ENCODE data around the gene MYF6. TPM values are rescaled to one million over a fixed set of nuclear protein-coding genes. Genes with fewer than 3 reads are reported as not detected.
"Not testable (repeated sequence)": the region's sequence is repeated elsewhere in the genome, so short reads cannot be mapped to it uniquely, and the experiment has no call there.

MYF6 gene
- not detected in 2 replicates for total RNA-seq

- peaks cover 6% of the 10 kb centered on the region for H3K27me3 ChIP-seq (ENCODE audit: control insufficient read depth, insufficient read depth, low read length)
- no peak for TF ChIP-seq CTCF (IDR thresholded peaks at IDR 0.05; ENCODE audit: insufficient read depth, low read length, poor library complexity, severe bottlenecking)
- H3K4me3 ChIP-seq (ENCODE audit: low read depth, low read length) = peak within 1 kb of the TSS; percentile 35
- no peak for DNase-seq (ENCODE audit: low read depth)
- no peaks in the 10 kb centered on the region for H3K36me3 ChIP-seq (ENCODE audit: control insufficient read depth, insufficient read depth, low read length)
Measured at GRCh38 chr12:80707126-80707829, at the start of gene MYF6. Gene MYF6 (plus strand): TSS chr12:80707634. CDS start chr12:80707720, 86 bp downstream.

GRCh38 chr12:80659512-80660063 is 47.8 kb upstream of the MYF6 start:
- DNase-seq (ENCODE audit: low read depth) = no peak
- TF ChIP-seq CTCF (IDR thresholded peaks at IDR 0.05; ENCODE audit: insufficient read depth, low read length, poor library complexity, severe bottlenecking) = no peak
- H3K4me3 ChIP-seq (ENCODE audit: low read depth, low read length) = no peak overlapping the region
- H3K36me3 ChIP-seq (ENCODE audit: control insufficient read depth, insufficient read depth, low read length) = no peaks in the 10 kb centered on the region
- no peaks in the 10 kb centered on the region for H3K27me3 ChIP-seq (ENCODE audit: control insufficient read depth, insufficient read depth, low read length)

- H3K27me3 ChIP-seq (ENCODE audit: control insufficient read depth, insufficient read depth, low read length) = no peaks in the 10 kb centered on the region
Measured at GRCh38 chr12:80662586-80662985, 44.8 kb upstream of the MYF6 start.

DNA sequence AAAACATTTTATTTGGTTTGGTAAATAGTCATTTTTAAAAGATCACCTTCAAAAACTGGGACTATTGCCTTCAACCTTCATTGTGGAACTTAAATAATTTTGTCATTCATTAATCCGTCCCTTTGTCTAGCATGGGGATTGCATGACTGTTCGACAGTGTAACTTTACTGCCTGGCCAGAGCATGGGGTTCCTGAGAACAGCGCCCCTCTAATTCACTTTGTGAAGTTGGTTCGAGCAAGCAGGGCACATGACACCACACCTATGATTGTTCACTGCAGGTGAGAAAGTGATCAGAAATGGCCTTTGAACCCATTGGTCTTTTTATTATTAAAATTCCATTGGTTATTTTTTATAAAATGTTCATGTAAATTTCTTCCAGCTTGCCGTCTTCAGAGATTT is 37.2 kb upstream of the MYF6 start:
- Histone ChIP-seq H3K4me3 (ENCODE audit: low read depth, low read length) (no peak overlapping the region), H3K27me3 (ENCODE audit: control insufficient read depth, insufficient read depth, low read length) (no peaks in the 10 kb centered on the region), H3K36me3 (ENCODE audit: control insufficient read depth, insufficient read depth, low read length) (no peaks in the 10 kb centered on the region)
- TF ChIP-seq CTCF (IDR thresholded peaks at IDR 0.05; ENCODE audit: insufficient read depth, low read length, poor library complexity, severe bottlenecking) = no peak
- DNase-seq (ENCODE audit: low read depth) = no peak

More at GRCh38 chr12:80662586-80662985, 44.8 kb upstream of the MYF6 start:
- Histone ChIP-seq H3K36me3 (ENCODE audit: control insufficient read depth, insufficient read depth, low read length) (no peaks in the 10 kb centered on the region), H3K4me3 (ENCODE audit: low read depth, low read length) (no peak overlapping the region)
- no peak for DNase-seq (ENCODE audit: low read depth)
- no peak for TF ChIP-seq CTCF (IDR thresholded peaks at IDR 0.05; ENCODE audit: insufficient read depth, low read length, poor library complexity, severe bottlenecking)

- not testable (repeated sequence) for H3K27me3 ChIP-seq (ENCODE audit: control insufficient read depth, insufficient read depth, low read length); DNase-seq (ENCODE audit: low read depth); H3K36me3 ChIP-seq (ENCODE audit: control insufficient read depth, insufficient read depth, low read length); H3K4me3 ChIP-seq (ENCODE audit: low read depth, low read length)
Measured at GRCh38 chr12:80676042-80676636, 31.3 kb upstream of the MYF6 start.

DNA sequence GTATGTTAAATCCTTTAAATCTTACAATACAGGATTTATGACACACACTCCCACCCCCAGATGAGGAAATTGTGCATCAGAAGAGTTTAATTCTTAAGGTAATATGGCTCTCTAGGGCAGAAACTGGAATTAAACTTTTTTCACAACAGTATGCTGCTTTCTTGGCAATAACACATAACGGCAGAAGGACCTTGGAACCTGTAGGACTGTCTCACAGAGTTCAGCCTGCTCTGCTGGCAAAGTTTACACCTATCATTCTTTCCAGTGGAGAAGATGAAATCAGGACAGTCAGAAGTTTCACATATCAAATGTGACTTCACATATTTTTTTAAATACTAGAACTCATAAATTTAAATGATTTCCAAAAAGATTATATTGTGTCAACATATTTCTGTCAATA is 30.6 kb upstream of the MYF6 start:
- Histone ChIP-seq H3K36me3 (ENCODE audit: control insufficient read depth, insufficient read depth, low read length) (no peaks in the 10 kb centered on the region), H3K27me3 (ENCODE audit: control insufficient read depth, insufficient read depth, low read length) (no peaks in the 10 kb centered on the region), H3K4me3 (ENCODE audit: low read depth, low read length) (no peak overlapping the region)
- no peak for TF ChIP-seq CTCF (IDR thresholded peaks at IDR 0.05; ENCODE audit: insufficient read depth, low read length, poor library complexity, severe bottlenecking)
- no peak for DNase-seq (ENCODE audit: low read depth)
